Psoas muscle (tissue), 8 donors: Measurements from ENCODE around the gene WNT10A. TPM values are rescaled to one million over a fixed set of nuclear protein-coding genes. Genes with fewer than 3 reads are reported as not detected.
"Not testable (repeated sequence)": the region's sequence is repeated elsewhere in the genome, so short reads cannot be mapped to it uniquely, and the experiment has no call there.

ENCODE experiments used
- ATAC-seq, 4 donors: fragments of 200-7000 bp; cut with Tn5 transposase; one replicate each; pipeline ENCODE4 v1.9.1; 2020; ENCODE audit warnings: moderate library complexity in 3 of 4, mild to moderate bottlenecking in 2 of 4
- DNase-seq, 2 donors: peaks; one replicate each; pipeline ENCODE4 v3.0.0-alpha.2; 2020
- H3K27ac ChIP-seq: fragments of 200-600 bp; one replicate; pipeline ENCODE4 v1.8.0; 2022
- H3K27me3 ChIP-seq, 3 donors: fragments of 200-600 bp in 1 of 3; one replicate each; pipeline versions ENCODE4 v1.6.1 to v1.8.0; 2013 to 2022; ENCODE audit warnings: low read length in 2 of 3, mild to moderate bottlenecking in 2 of 3, moderate library complexity in 1 of 3; ENCODE audit not compliant: insufficient read depth in 3 of 3
- H3K36me3 ChIP-seq, 2 donors: fragments of 200-600 bp in 1 of 2; one replicate each; pipeline versions ENCODE4 v1.6.1 to v1.8.0; 2013 to 2022; ENCODE audit warnings: low read depth in 1 of 2, mild to moderate bottlenecking in 1 of 2, moderate library complexity in 1 of 2; ENCODE audit not compliant: insufficient read depth in 1 of 2
- H3K4me1 ChIP-seq: fragments of 200-600 bp; one replicate; pipeline ENCODE4 v1.8.0; 2022
- H3K4me3 ChIP-seq: fragments of 200-600 bp; one replicate; pipeline ENCODE4 v1.8.0; 2022; ENCODE audit warnings: mild to moderate bottlenecking
- H3K9me3 ChIP-seq: fragments of 200-600 bp; one replicate; pipeline ENCODE4 v1.8.0; 2022
- CTCF ChIP-seq: fragments of 200-600 bp; IDR thresholded peaks from one replicate; pipeline ENCODE4 v1.8.0; 2022; ENCODE audit warnings: antibody characterized with exemption
- WGBS, 3 donors: extraction: QIAGEN DNeasy Blood & Tissue Kit; methylation state at CpG; one replicate each; pipeline versions ENCODE4 v1.1.6 to v1.1.7; 2013; 5-methylcytosine and 5-hydroxymethylcytosine counted together
- intact Hi-C, 2 donors: fragments of 100-400 bp; cut with DNase I; formaldehyde crosslinking; loops; one replicate each; pipeline versions ENCODE4 v1.11.0 to v1.14.2; 2022
- polyA plus RNA-seq, 3 donors: library from polyadenylated mRNA; stranded (reverse); fragments of 200-250 nt; gene quantifications; one replicate each; pipeline ENCODE4 v1.2.3, GENCODE V29; 2013
- total RNA-seq, 4 donors: library from RNA; stranded (reverse); fragmentation: NEBNext Ultra II Directional in 2 of 4; extraction: Animal tissue kit (Norgen Biotek cat#: 25700) in 2 of 4; gene quantifications; one replicate each; pipeline versions ENCODE4 v1.2.1 to v1.2.4, GENCODE V29; 2021 to 2023
- donor health status: healthy with polysubstance abuse.
- donor health status: DM: no; HTN: no; CAD: no; lungs with moderate emphysema.
- donor health status: Bipolar disorder and iron deficiency.
- donor health status: healthy.
- donor health status: DM: yes; HTN: yes; CAD: no.
- donor health status: DM: no; HTN: no; CAD: no.
- donor health status: DM: no; HTN: no; CAD: no.
- donor health status: DM: yes; HTN: yes; CAD: no.

WNT10A gene
- total and polyA plus RNA-seq, 7 donors, result 0.01 to 0.03 TPM; not detected in 5

- intact Hi-C loops, result no loop called here
- no peaks in the 10 kb centered on the region for H3K4me1 ChIP-seq
- H3K9me3 ChIP-seq, result no peaks in the 10 kb centered on the region
- no peak for TF ChIP-seq CTCF
- ATAC-seq (no peak), DNase-seq (no peak)
- WGBS, 3 donors, result 81 to 100% (median 82%) methylated on average over 2 of the region's 2 CpGs
- no peak overlapping the region for H3K27ac ChIP-seq
- no peaks in the 10 kb centered on the region for H3K36me3 ChIP-seq
- H3K27me3 ChIP-seq, result peaks cover 0 to 43% (median 2%) of the 10 kb centered on the region in 3 donors
- no peak overlapping the region for H3K4me3 ChIP-seq
Observed at GRCh38 chr2:218924757-218925156, 44.1 kb downstream of the WNT10A start.

GRCh38 chr2:218925434-218925833 is 44.8 kb downstream of the WNT10A start:
- H3K36me3 ChIP-seq, result no peaks in the 10 kb centered on the region
- ATAC-seq (no peak), DNase-seq (no peak)
- no peaks in the 10 kb centered on the region for H3K4me1 ChIP-seq
- no peak overlapping the region for H3K27ac ChIP-seq
- peaks cover 0 to 37% (median 2%) of the 10 kb centered on the region in 3 donors for H3K27me3 ChIP-seq
- no peak for TF ChIP-seq CTCF
- no peak overlapping the region for H3K4me3 ChIP-seq
- WGBS, 3 donors, result 49 to 52% (median 49%) methylated on average over 2 of the region's 2 CpGs
- no peaks in the 10 kb centered on the region for H3K9me3 ChIP-seq
- intact Hi-C loops, result no loop called here

GRCh38 chr2:218927422-218927821 is 46.8 kb downstream of the WNT10A start:
- WGBS, 3 donors, result 83 to 89% (median 88%) methylated on average over 2 of the region's 2 CpGs
- no peak for TF ChIP-seq CTCF
- no peaks in the 10 kb centered on the region for H3K9me3 ChIP-seq
- no peaks in the 10 kb centered on the region for H3K4me1 ChIP-seq
- DNase-seq (no peak), ATAC-seq (no peak)
- no peaks in the 10 kb centered on the region for H3K36me3 ChIP-seq
- H3K4me3 ChIP-seq, result no peak overlapping the region
- no peak overlapping the region for H3K27ac ChIP-seq
- peaks cover 0 to 22% (median 2%) of the 10 kb centered on the region in 3 donors for H3K27me3 ChIP-seq
- intact Hi-C loops, result no loop called here

- DNase-seq, result no peak
- no peaks in the 10 kb centered on the region for H3K9me3 ChIP-seq
- no peak overlapping the region for H3K4me3 ChIP-seq
- no peak for ATAC-seq
- intact Hi-C loops, result no loop called here
- TF ChIP-seq CTCF, result no peak
- peaks cover 0 to 21% (median 2%) of the 10 kb centered on the region in 3 donors for H3K27me3 ChIP-seq
- H3K36me3 ChIP-seq, result no peaks in the 10 kb centered on the region
- H3K4me1 ChIP-seq, result no peaks in the 10 kb centered on the region
- 58 to 67% (median 67%) methylated on average over 4 of the region's 4 CpGs for WGBS, 3 donors
- H3K27ac ChIP-seq, result no peak overlapping the region
Observed at GRCh38 chr2:218927876-218928275, 47.2 kb downstream of the WNT10A start.

- ATAC-seq, H3K4me1 ChIP-seq, DNase-seq, H3K4me3 ChIP-seq, intact Hi-C loops, H3K36me3 ChIP-seq, H3K9me3 ChIP-seq, H3K27ac ChIP-seq: not testable (repeated sequence)
- peaks cover 0 to 23% (median 2%) of the 10 kb centered on the region in 3 donors for H3K27me3 ChIP-seq
- WGBS, 3 donors, result 73 to 94% (median 84%) methylated on average over 2 to 9 of the region's 10 CpGs
Observed at GRCh38 chr2:218930488-218930887, 49.8 kb downstream of the WNT10A start.

GRCh38 chr2:218931751-218932150 is 51.1 kb downstream of the WNT10A start:
- peaks cover 0 to 30% (median 6%) of the 10 kb centered on the region in 3 donors for H3K27me3 ChIP-seq
- intact Hi-C loops, ATAC-seq, H3K36me3 ChIP-seq, H3K4me1 ChIP-seq, DNase-seq, H3K9me3 ChIP-seq, H3K27ac ChIP-seq, H3K4me3 ChIP-seq: not testable (repeated sequence)
- WGBS, 3 donors, result 90 to 97% (median 92%) methylated on average over 6 to 17 of the region's 25 CpGs
